Lower lobe of right lung (tissue), 2 donors: ENCODE measurements around the gene PRKG1. TPM values are rescaled to one million over a fixed set of nuclear protein-coding genes. Genes with fewer than 3 reads are reported as not detected.

Experiments
- ATAC-seq, 2 donors: fragments of 200-7000 bp; cut with Tn5 transposase; one replicate each; pipeline ENCODE4 v1.9.1; 2020 to 2022; ENCODE audit warnings: mild to moderate bottlenecking in 2 of 2, moderate library complexity in 2 of 2
- DNase-seq: peaks from one replicate; pipeline ENCODE4 v3.0.0-alpha.2; 2020
- H3K27ac ChIP-seq: fragments of 200-600 bp; one replicate; pipeline ENCODE4 v1.8.0; 2022
- H3K27me3 ChIP-seq: fragments of 200-600 bp; one replicate; pipeline ENCODE4 v1.8.0; 2022; ENCODE audit warnings: low read depth
- H3K36me3 ChIP-seq: fragments of 200-600 bp; one replicate; pipeline ENCODE4 v1.8.0; 2022; ENCODE audit warnings: mild to moderate bottlenecking
- H3K4me1 ChIP-seq: fragments of 200-600 bp; one replicate; pipeline ENCODE4 v1.8.0; 2022
- H3K4me3 ChIP-seq: fragments of 200-600 bp; one replicate; pipeline ENCODE4 v1.8.0; 2022; ENCODE audit warnings: mild to moderate bottlenecking
- H3K9me3 ChIP-seq: fragments of 200-600 bp; one replicate; pipeline ENCODE4 v1.8.0; 2022
- intact Hi-C: fragments of 100-400 bp; cut with DNase I; formaldehyde crosslinking; loops from one replicate; pipeline ENCODE4 v1.11.0; 2022
- total RNA-seq: library from RNA; stranded (reverse); fragmentation: NEBNext Ultra II Directional; extraction: Animal tissue kit (Norgen Biotek cat#: 25700); gene quantifications from one replicate; pipeline ENCODE4 v1.2.1, GENCODE V29; 2021
- TF ChIP-seq, protein P1 (sequence below): fragments of 200-600 bp; IDR thresholded peaks from one replicate; pipeline ENCODE4 v1.8.0; 2022; ENCODE audit warnings: antibody characterized with exemption, mild to moderate bottlenecking
- donor health status: DM: no; HTN: yes; CAD: no; lungs with severe emphysema.

The PRKG1 gene
- total RNA-seq, 1 donor from 2014 or later = 23.6 TPM

DNA sequence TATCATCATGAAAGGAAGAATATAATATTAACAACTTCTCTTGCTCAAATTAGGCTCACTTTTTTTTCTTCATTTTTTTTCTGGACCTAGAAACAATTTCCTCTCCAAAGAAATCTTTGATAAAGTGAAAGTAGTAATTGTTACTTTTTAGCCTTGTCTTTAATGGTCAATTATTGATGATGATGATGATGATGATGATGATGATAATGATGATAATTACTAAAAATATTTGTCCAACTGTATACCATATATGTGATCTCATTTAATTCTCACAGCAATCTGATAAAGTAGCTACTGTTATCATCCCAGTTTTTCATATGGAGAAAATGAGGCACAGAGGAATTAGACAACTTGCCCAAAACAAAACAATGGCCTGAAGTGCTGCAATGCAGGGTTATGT, 12.8 kb downstream of the PRKG1 start:
- ATAC-seq (no peak), DNase-seq (no peak)
- TF ChIP-seq, protein P1, sequence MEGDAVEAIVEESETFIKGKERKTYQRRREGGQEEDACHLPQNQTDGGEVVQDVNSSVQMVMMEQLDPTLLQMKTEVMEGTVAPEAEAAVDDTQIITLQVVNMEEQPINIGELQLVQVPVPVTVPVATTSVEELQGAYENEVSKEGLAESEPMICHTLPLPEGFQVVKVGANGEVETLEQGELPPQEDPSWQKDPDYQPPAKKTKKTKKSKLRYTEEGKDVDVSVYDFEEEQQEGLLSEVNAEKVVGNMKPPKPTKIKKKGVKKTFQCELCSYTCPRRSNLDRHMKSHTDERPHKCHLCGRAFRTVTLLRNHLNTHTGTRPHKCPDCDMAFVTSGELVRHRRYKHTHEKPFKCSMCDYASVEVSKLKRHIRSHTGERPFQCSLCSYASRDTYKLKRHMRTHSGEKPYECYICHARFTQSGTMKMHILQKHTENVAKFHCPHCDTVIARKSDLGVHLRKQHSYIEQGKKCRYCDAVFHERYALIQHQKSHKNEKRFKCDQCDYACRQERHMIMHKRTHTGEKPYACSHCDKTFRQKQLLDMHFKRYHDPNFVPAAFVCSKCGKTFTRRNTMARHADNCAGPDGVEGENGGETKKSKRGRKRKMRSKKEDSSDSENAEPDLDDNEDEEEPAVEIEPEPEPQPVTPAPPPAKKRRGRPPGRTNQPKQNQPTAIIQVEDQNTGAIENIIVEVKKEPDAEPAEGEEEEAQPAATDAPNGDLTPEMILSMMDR = no peak
- intact Hi-C loops = no loop called here
- no peak overlapping the region for H3K27ac ChIP-seq
- no peak overlapping the region for H3K4me3 ChIP-seq
- no peaks in the 10 kb centered on the region for H3K4me1 ChIP-seq
- no peaks in the 10 kb centered on the region for H3K36me3 ChIP-seq
- H3K27me3 ChIP-seq = no peaks in the 10 kb centered on the region
- H3K9me3 ChIP-seq = no peaks in the 10 kb centered on the region

DNA sequence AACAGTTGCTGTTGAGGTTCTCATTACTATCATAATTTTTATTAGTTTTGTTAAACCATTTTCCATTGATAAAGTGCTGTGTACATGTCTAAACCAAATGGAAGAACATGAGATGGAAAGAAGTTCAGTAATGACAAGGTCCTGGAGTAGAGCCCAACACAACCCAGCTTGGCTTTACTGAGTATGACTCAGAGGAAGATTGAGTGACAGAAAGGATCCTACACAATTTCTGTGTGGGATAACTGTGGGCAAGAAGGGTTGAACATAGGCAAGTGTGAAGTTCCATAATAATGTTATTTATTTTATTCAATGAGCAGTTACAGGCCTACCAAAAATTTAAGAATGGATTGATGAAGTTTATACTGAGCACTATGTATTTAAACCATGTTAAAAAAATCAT, 15.9 kb downstream of the PRKG1 start:
- no peak overlapping the region for H3K27ac ChIP-seq
- TF ChIP-seq, protein P1 = no peak
- H3K9me3 ChIP-seq = no peaks in the 10 kb centered on the region
- no peaks in the 10 kb centered on the region for H3K36me3 ChIP-seq
- intact Hi-C loops = no loop called here
- H3K4me3 ChIP-seq = no peak overlapping the region
- no peaks in the 10 kb centered on the region for H3K27me3 ChIP-seq
- H3K4me1 ChIP-seq = peaks cover 8% of the 10 kb centered on the region
- ATAC-seq = no peak
- no peak for DNase-seq

DNA sequence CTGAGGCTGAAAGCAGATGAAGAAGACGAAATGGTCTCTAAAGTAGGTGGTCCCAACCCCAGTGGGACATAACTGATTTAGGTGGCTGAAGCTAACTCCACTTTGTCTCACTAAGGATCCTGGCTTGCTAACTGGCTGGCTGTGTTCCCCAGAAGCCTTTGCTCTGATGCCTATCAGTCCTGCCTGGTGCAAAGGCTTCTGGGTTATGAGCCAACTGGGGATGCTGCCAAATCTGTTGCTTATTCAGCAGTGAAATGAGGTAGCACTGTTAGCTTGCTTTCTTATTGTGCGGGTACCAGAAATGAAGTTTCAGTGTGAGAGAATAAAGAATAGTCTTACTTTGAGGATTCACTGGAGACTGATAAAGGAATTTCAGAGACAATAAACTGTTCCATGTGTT, 18.1 kb downstream of the PRKG1 start:
- peaks cover 8% of the 10 kb centered on the region for H3K4me1 ChIP-seq
- TF ChIP-seq, protein P1 = no peak
- DNase-seq (no peak), ATAC-seq (no peak)
- intact Hi-C loops = no loop called here
- H3K27me3 ChIP-seq = no peaks in the 10 kb centered on the region
- no peaks in the 10 kb centered on the region for H3K9me3 ChIP-seq
- H3K4me3 ChIP-seq = no peak overlapping the region
- no peaks in the 10 kb centered on the region for H3K36me3 ChIP-seq
- H3K27ac ChIP-seq = no peak overlapping the region

DNA sequence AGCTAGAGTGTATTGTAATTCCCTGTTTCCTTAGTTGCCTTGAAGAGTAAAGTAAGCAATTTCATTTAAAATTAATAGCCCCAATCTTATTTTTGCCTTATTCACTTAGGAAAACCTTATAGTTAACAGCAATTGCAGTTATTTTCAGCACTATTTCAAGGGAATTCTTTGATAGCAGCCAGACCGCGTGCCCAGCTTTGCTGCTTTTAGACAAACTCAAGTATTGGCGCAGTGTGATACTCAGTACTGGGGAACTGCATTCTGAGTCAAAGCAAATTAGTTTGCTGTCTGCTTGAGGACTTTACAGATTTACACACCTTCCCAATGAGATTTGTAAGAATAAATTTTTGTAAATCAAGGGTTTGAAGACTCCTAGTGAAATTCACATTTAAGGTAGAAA, 21.2 kb downstream of the PRKG1 start:
- no peaks in the 10 kb centered on the region for H3K9me3 ChIP-seq
- intact Hi-C loops = no loop called here
- no peak for DNase-seq
- H3K27me3 ChIP-seq = no peaks in the 10 kb centered on the region
- ATAC-seq = peak in 1 of 2 donors; percentile 49
- H3K27ac ChIP-seq = no peak overlapping the region
- no peaks in the 10 kb centered on the region for H3K36me3 ChIP-seq
- TF ChIP-seq, protein P1 = no peak
- peaks cover 8% of the 10 kb centered on the region for H3K4me1 ChIP-seq
- H3K4me3 ChIP-seq = no peak overlapping the region

DNA sequence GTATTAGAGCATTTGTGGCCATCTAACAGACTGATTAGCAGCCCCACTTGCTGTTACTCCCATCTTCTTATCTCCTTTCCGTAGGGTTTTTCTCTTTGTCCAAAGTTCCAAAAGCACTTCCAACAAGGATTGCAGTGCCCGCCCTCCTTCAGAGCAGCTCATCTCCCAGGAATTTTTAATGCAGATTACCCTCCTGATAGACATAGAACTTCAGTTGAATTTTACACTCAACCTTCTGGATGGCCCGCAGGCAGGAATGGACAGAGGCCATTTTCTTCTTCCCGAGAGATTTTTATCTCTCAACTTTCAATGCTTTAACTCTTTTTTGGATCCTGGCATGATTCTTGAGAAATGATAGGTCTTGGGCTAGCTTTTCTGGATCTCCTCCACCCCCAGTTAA, 23.3 kb downstream of the PRKG1 start:
- ATAC-seq (no peak), DNase-seq (no peak)
- no peak overlapping the region for H3K4me3 ChIP-seq
- intact Hi-C loops = no loop called here
- no peaks in the 10 kb centered on the region for H3K9me3 ChIP-seq
- no peaks in the 10 kb centered on the region for H3K36me3 ChIP-seq
- peaks cover 5% of the 10 kb centered on the region for H3K4me1 ChIP-seq
- no peaks in the 10 kb centered on the region for H3K27me3 ChIP-seq
- H3K27ac ChIP-seq = no peak overlapping the region
- TF ChIP-seq, protein P1 = no peak

DNA sequence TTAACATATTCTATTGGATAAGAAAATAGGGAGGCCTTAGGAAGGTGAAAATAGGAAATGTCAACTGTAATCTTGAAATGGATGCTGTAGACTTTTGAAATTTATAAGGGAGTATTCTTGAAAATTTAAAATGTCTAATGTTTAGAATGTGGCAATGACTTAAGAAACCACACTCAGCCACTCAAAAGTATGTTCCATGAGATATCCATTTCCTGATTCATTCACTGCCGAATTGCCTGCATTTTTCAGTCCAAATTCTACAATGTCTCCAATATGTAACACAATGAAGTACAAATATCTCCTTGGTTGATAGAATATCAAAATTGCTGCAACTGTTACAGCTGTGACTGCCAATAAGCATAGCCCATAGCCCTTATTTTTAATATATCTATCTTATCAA, 25.9 kb downstream of the PRKG1 start:
- DNase-seq (no peak), ATAC-seq (no peak)
- Histone ChIP-seq H3K36me3 (no peaks in the 10 kb centered on the region), H3K4me1 (no peaks in the 10 kb centered on the region), H3K27me3 (no peaks in the 10 kb centered on the region), H3K4me3 (no peak overlapping the region), H3K27ac (no peak overlapping the region), H3K9me3 (no peaks in the 10 kb centered on the region)
- intact Hi-C loops = no loop called here
- TF ChIP-seq, protein P1 = no peak
